ENCODE data around the gene MYO19.

Gene MYO19

GRCh38 chr17:36469733-36470132 is 64.9 kb downstream of the MYO19 start:
- no peaks in the 10 kb centered on the region for H3K79me2 ChIP-seq (ENCODE audit: control insufficient read depth, insufficient read depth, low read length, poor library complexity)
- peaks cover 0 to 3% of the 10 kb centered on the region in 2 experiments for H3K4me1 ChIP-seq (ENCODE audit: control insufficient read depth in 1 of 2, insufficient read depth in 2 of 2, low read length in 2 of 2)
- H4K12ac ChIP-seq (ENCODE audit: low read depth, low read length): no peak overlapping the region
- no peak overlapping the region for H3K4me3 ChIP-seq (ENCODE audit: low read depth, low read length)
- no peak overlapping the region for H4K8ac ChIP-seq (ENCODE audit: low read depth, low read length)
- H4K91ac ChIP-seq (ENCODE audit: low read depth, low read length): no peak overlapping the region
- H2AK5ac ChIP-seq (ENCODE audit: low read length): no peak overlapping the region
- H3K9ac ChIP-seq (ENCODE audit: low read length): no peak overlapping the region
- peaks cover 2% of the 10 kb centered on the region for H3K9me3 ChIP-seq (ENCODE audit: insufficient read depth, low read depth, low read length)
- H2BK120ac ChIP-seq (ENCODE audit: insufficient read depth, low read length, poor library complexity): no peak overlapping the region
- peaks cover 3% of the 10 kb centered on the region for H3K27me3 ChIP-seq (ENCODE audit: insufficient read depth, low read length)
- no peaks in the 10 kb centered on the region for H3K36me3 ChIP-seq (ENCODE audit: control insufficient read depth in 1 of 2, insufficient read depth in 2 of 2, low read length in 2 of 2)
- H3K23ac ChIP-seq (ENCODE audit: low read length): no peak overlapping the region
- H3K4me2 ChIP-seq (ENCODE audit: low read length): no peak overlapping the region
- H3K27ac ChIP-seq (ENCODE audit: low read depth, low read length): no peak overlapping the region
- no peak overlapping the region for H2BK5ac ChIP-seq (ENCODE audit: low read depth, low read length, poor library complexity)
- WGBS (ENCODE audit: extremely low coverage, insufficient coverage, insufficient read length): no CpG with 5 or more reads among the region's 7 CpGs
- H3K4ac ChIP-seq (ENCODE audit: low read depth, low read length): no peak overlapping the region
- no peak overlapping the region for H2AFZ ChIP-seq (ENCODE audit: insufficient read depth, low read length, poor library complexity)
- DNase-seq: no peak
- no peak overlapping the region for H3K18ac ChIP-seq (ENCODE audit: low read length)
- no peaks in the 10 kb centered on the region for H3K79me1 ChIP-seq (ENCODE audit: low read length)
- H2BK12ac ChIP-seq (ENCODE audit: low read length): no peak overlapping the region
- no peak overlapping the region for H3K14ac ChIP-seq (ENCODE audit: low read length)

GRCh38 chr17:36468903-36469635 is 65.6 kb downstream of the MYO19 start:
- H3K9ac ChIP-seq (ENCODE audit: low read length): no peak overlapping the region
- no peak overlapping the region for H3K27ac ChIP-seq (ENCODE audit: low read depth, low read length)
- H3K27me3 ChIP-seq (ENCODE audit: insufficient read depth, low read length): peaks cover 3% of the 10 kb centered on the region
- no peak overlapping the region for H2BK120ac ChIP-seq (ENCODE audit: insufficient read depth, low read length, poor library complexity)
- H4K12ac ChIP-seq (ENCODE audit: low read depth, low read length): no peak overlapping the region
- H2BK12ac ChIP-seq (ENCODE audit: low read length): no peak overlapping the region
- no peak overlapping the region for H3K18ac ChIP-seq (ENCODE audit: low read length)
- H3K4me2 ChIP-seq (ENCODE audit: low read length): no peak overlapping the region
- H2AFZ ChIP-seq (ENCODE audit: insufficient read depth, low read length, poor library complexity): no peak overlapping the region
- no peak overlapping the region for H3K4me3 ChIP-seq (ENCODE audit: low read depth, low read length)
- no peak overlapping the region for H2BK5ac ChIP-seq (ENCODE audit: low read depth, low read length, poor library complexity)
- H4K8ac ChIP-seq (ENCODE audit: low read depth, low read length): no peak overlapping the region
- no CpG with 5 or more reads among the region's 18 CpGs for WGBS (ENCODE audit: extremely low coverage, insufficient coverage, insufficient read length)
- H2AK5ac ChIP-seq (ENCODE audit: low read length): no peak overlapping the region
- H3K14ac ChIP-seq (ENCODE audit: low read length): no peak overlapping the region
- H3K79me2 ChIP-seq (ENCODE audit: control insufficient read depth, insufficient read depth, low read length, poor library complexity): no peaks in the 10 kb centered on the region
- no peak overlapping the region for H3K23ac ChIP-seq (ENCODE audit: low read length)
- H3K79me1 ChIP-seq (ENCODE audit: low read length): no peaks in the 10 kb centered on the region
- no peak overlapping the region for H3K4ac ChIP-seq (ENCODE audit: low read depth, low read length)
- no peaks in the 10 kb centered on the region for H3K4me1 ChIP-seq (ENCODE audit: control insufficient read depth in 1 of 2, insufficient read depth in 2 of 2, low read length in 2 of 2)
- no peaks in the 10 kb centered on the region for H3K36me3 ChIP-seq (ENCODE audit: control insufficient read depth in 1 of 2, insufficient read depth in 2 of 2, low read length in 2 of 2)
- no peak for DNase-seq
- no peak overlapping the region for H4K91ac ChIP-seq (ENCODE audit: low read depth, low read length)
- peaks cover 2% of the 10 kb centered on the region for H3K9me3 ChIP-seq (ENCODE audit: insufficient read depth, low read depth, low read length)

GRCh38 chr17:36464765-36465088 is 69.9 kb downstream of the MYO19 start:
- Histone ChIP-seq H3K14ac (ENCODE audit: low read length) (no peak overlapping the region), H3K4ac (ENCODE audit: low read depth, low read length) (no peak overlapping the region), H4K12ac (ENCODE audit: low read depth, low read length) (no peak overlapping the region), H3K36me3 (ENCODE audit: control insufficient read depth in 1 of 2, insufficient read depth in 2 of 2, low read length in 2 of 2) (no peaks in the 10 kb centered on the region), H3K9ac (ENCODE audit: low read length) (no peak overlapping the region), H3K23ac (ENCODE audit: low read length) (no peak overlapping the region), H3K27ac (ENCODE audit: low read depth, low read length) (no peak overlapping the region), H3K4me3 (ENCODE audit: low read depth, low read length) (no peak overlapping the region), H2BK12ac (ENCODE audit: low read length) (no peak overlapping the region), H3K4me2 (ENCODE audit: low read length) (no peak overlapping the region), H2AK5ac (ENCODE audit: low read length) (no peak overlapping the region), H2BK120ac (ENCODE audit: insufficient read depth, low read length, poor library complexity) (no peak overlapping the region), H3K9me3 (ENCODE audit: insufficient read depth, low read depth, low read length) (peaks cover 7% of the 10 kb centered on the region), H4K91ac (ENCODE audit: low read depth, low read length) (no peak overlapping the region), H3K27me3 (ENCODE audit: insufficient read depth, low read length) (no peaks in the 10 kb centered on the region), H3K4me1 (ENCODE audit: control insufficient read depth in 1 of 2, insufficient read depth in 2 of 2, low read length in 2 of 2) (no peaks in the 10 kb centered on the region), H4K8ac (ENCODE audit: low read depth, low read length) (no peak overlapping the region), H3K18ac (ENCODE audit: low read length) (no peak overlapping the region), H2BK5ac (ENCODE audit: low read depth, low read length, poor library complexity) (no peak overlapping the region), H3K79me1 (ENCODE audit: low read length) (no peaks in the 10 kb centered on the region), H3K79me2 (ENCODE audit: control insufficient read depth, insufficient read depth, low read length, poor library complexity) (no peaks in the 10 kb centered on the region), H2AFZ (ENCODE audit: insufficient read depth, low read length, poor library complexity) (no peak overlapping the region)
- DNase-seq: no peak
- WGBS (ENCODE audit: extremely low coverage, insufficient coverage, insufficient read length): no CpG with 5 or more reads among the region's 21 CpGs

GRCh38 chr17:36463916-36464764 is 70.5 kb downstream of the MYO19 start:
- H2BK5ac ChIP-seq (ENCODE audit: low read depth, low read length, poor library complexity): no peak overlapping the region
- H3K18ac ChIP-seq (ENCODE audit: low read length): no peak overlapping the region
- no peak overlapping the region for H3K4ac ChIP-seq (ENCODE audit: low read depth, low read length)
- WGBS (ENCODE audit: extremely low coverage, insufficient coverage, insufficient read length): no CpG with 5 or more reads among the region's 54 CpGs
- no peak overlapping the region for H3K9ac ChIP-seq (ENCODE audit: low read length)
- no peak overlapping the region for H3K27ac ChIP-seq (ENCODE audit: low read depth, low read length)
- H3K36me3 ChIP-seq (ENCODE audit: control insufficient read depth in 1 of 2, insufficient read depth in 2 of 2, low read length in 2 of 2): no peaks in the 10 kb centered on the region
- H3K4me1 ChIP-seq (ENCODE audit: control insufficient read depth in 1 of 2, insufficient read depth in 2 of 2, low read length in 2 of 2): no peaks in the 10 kb centered on the region
- no peak overlapping the region for H4K8ac ChIP-seq (ENCODE audit: low read depth, low read length)
- no peak overlapping the region for H3K4me3 ChIP-seq (ENCODE audit: low read depth, low read length)
- no peak overlapping the region for H2AK5ac ChIP-seq (ENCODE audit: low read length)
- no peak overlapping the region for H2AFZ ChIP-seq (ENCODE audit: insufficient read depth, low read length, poor library complexity)
- no peaks in the 10 kb centered on the region for H3K79me2 ChIP-seq (ENCODE audit: control insufficient read depth, insufficient read depth, low read length, poor library complexity)
- H3K27me3 ChIP-seq (ENCODE audit: insufficient read depth, low read length): no peaks in the 10 kb centered on the region
- no peak overlapping the region for H3K23ac ChIP-seq (ENCODE audit: low read length)
- H2BK120ac ChIP-seq (ENCODE audit: insufficient read depth, low read length, poor library complexity): no peak overlapping the region
- no peak overlapping the region for H4K91ac ChIP-seq (ENCODE audit: low read depth, low read length)
- peak; percentile 98 for DNase-seq
- no peak overlapping the region for H3K14ac ChIP-seq (ENCODE audit: low read length)
- peak overlapping the region; percentile 1 for H3K4me2 ChIP-seq (ENCODE audit: low read length)
- no peaks in the 10 kb centered on the region for H3K79me1 ChIP-seq (ENCODE audit: low read length)
- H3K9me3 ChIP-seq (ENCODE audit: insufficient read depth, low read depth, low read length): peaks cover 7% of the 10 kb centered on the region
- H2BK12ac ChIP-seq (ENCODE audit: low read length): no peak overlapping the region
- H4K12ac ChIP-seq (ENCODE audit: low read depth, low read length): no peak overlapping the region

Measured in trophoblast cell (in vitro differentiated cells and primary cell).